HepG2 (cell line): ENCODE measurements around the gene GPR83.

Experiments used
- CTCF ChIP-seq: sonication (generic); formaldehyde crosslinking; IDR thresholded peaks from 2 replicates; pipeline ENCODE4 v1.5.0; 2020; ENCODE audit warnings: mild to moderate bottlenecking, missing genetic modification reagents, moderate library complexity
- HOXA7 ChIP-seq: sonication (generic); formaldehyde crosslinking; IDR thresholded peaks from 2 replicates; pipeline ENCODE4 v1.8.1; 2022; ENCODE audit warnings: mild to moderate bottlenecking, missing genetic modification reagents, moderate library complexity
- KDM1A ChIP-seq: IDR thresholded peaks from 2 replicates; pipeline ENCODE4 v1.6.1; 2016; ENCODE audit warnings: missing compliant biosample characterization
- TARDBP ChIP-seq: sonication (generic); formaldehyde crosslinking; IDR thresholded peaks from 2 replicates; pipeline ENCODE4 v1.8.0; 2022; ENCODE audit warnings: mild to moderate bottlenecking, missing genetic modification reagents
- ZNF703 ChIP-seq: sonication (generic); formaldehyde crosslinking; IDR thresholded peaks from 2 replicates; pipeline ENCODE4 v1.5.1; 2020; ENCODE audit warnings: missing genetic modification reagents, mild to moderate bottlenecking, moderate library complexity, borderline replicate concordance
- ZNF768 ChIP-seq: sonication (generic); formaldehyde crosslinking; IDR thresholded peaks from 2 replicates; pipeline ENCODE4 v1.4.0; 2020; ENCODE audit warnings: missing genetic modification reagents
- ZNF788 ChIP-seq: sonication (generic); formaldehyde crosslinking; IDR thresholded peaks from 2 replicates; pipeline ENCODE4 v1.5.0; 2020; ENCODE audit warnings: mild to moderate bottlenecking, missing genetic modification reagents, borderline replicate concordance
- TF ChIP-seq, protein P1 (sequence below): IDR thresholded peaks from 2 replicates; pipeline ENCODE4 v1.6.1; 2012; ENCODE audit warnings: inconsistent platforms

- TF ChIP-seq HOXA7 (CRISPR knock-in tag) = no peak
- no peak for TF ChIP-seq ZNF703 (CRISPR knock-in tag)
- no peak for TF ChIP-seq KDM1A (CRISPR knock-in tag)
- no peak for TF ChIP-seq ZNF768 (CRISPR knock-in tag)
- TF ChIP-seq, protein P1, sequence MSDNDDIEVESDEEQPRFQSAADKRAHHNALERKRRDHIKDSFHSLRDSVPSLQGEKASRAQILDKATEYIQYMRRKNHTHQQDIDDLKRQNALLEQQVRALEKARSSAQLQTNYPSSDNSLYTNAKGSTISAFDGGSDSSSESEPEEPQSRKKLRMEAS = no peak
- no peak for TF ChIP-seq CTCF (CRISPR knock-in tag)
- TF ChIP-seq ZNF788 = no peak
- TF ChIP-seq TARDBP = no peak
These were observed 600 bp upstream of the GPR83 start for GRCh38 chr11:94401773-94402265.
